ENCODE measurements around the gene ANLN. TPM values are rescaled to one million over a fixed set of nuclear protein-coding genes. Genes with fewer than 3 reads are reported as not detected.

Gene ANLN
- total RNA-seq, 1 experiment from 2014 or later, result 238 TPM

DNA sequence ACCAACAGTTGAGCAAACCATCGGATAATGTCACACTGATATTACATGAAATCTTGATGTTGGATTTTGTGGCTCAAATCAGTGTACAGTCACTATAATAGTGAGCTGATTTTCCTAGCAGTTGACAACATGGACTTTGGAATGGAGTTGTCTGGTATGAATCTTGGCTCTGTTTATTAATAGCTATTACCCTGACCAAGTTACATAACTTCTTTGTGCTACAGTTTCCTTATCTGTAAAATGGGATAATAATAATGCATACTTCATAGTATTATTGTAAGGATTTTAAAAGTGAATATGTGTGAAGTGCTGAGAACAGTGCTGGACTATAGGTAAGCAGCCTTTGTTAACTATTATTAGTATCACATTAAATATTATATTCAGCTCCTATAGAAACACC, 26.1 kb upstream of the ANLN start:
- ATAC-seq (no peak), DNase-seq (ENCODE audit: low read depth, low spot score) (no peak)
- POLR2A ChIA-PET, result no interaction called here
- TF ChIP-seq TCF7L2 (IDR thresholded peaks at IDR 0.05; ENCODE audit: low read depth, low read length) (no peak), SIN3A (IDR thresholded peaks at IDR 0.05; ENCODE audit: borderline replicate concordance, insufficient read depth, low read depth, low read length) (no peak), POLR2AphosphoS5 (IDR thresholded peaks at IDR 0.05; ENCODE audit: low read depth, low read length) (no peak)
- TF ChIP-seq, protein P1, sequence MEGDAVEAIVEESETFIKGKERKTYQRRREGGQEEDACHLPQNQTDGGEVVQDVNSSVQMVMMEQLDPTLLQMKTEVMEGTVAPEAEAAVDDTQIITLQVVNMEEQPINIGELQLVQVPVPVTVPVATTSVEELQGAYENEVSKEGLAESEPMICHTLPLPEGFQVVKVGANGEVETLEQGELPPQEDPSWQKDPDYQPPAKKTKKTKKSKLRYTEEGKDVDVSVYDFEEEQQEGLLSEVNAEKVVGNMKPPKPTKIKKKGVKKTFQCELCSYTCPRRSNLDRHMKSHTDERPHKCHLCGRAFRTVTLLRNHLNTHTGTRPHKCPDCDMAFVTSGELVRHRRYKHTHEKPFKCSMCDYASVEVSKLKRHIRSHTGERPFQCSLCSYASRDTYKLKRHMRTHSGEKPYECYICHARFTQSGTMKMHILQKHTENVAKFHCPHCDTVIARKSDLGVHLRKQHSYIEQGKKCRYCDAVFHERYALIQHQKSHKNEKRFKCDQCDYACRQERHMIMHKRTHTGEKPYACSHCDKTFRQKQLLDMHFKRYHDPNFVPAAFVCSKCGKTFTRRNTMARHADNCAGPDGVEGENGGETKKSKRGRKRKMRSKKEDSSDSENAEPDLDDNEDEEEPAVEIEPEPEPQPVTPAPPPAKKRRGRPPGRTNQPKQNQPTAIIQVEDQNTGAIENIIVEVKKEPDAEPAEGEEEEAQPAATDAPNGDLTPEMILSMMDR (IDR thresholded peaks at IDR 0.05), result no peak
- TF ChIP-seq, protein P2, sequence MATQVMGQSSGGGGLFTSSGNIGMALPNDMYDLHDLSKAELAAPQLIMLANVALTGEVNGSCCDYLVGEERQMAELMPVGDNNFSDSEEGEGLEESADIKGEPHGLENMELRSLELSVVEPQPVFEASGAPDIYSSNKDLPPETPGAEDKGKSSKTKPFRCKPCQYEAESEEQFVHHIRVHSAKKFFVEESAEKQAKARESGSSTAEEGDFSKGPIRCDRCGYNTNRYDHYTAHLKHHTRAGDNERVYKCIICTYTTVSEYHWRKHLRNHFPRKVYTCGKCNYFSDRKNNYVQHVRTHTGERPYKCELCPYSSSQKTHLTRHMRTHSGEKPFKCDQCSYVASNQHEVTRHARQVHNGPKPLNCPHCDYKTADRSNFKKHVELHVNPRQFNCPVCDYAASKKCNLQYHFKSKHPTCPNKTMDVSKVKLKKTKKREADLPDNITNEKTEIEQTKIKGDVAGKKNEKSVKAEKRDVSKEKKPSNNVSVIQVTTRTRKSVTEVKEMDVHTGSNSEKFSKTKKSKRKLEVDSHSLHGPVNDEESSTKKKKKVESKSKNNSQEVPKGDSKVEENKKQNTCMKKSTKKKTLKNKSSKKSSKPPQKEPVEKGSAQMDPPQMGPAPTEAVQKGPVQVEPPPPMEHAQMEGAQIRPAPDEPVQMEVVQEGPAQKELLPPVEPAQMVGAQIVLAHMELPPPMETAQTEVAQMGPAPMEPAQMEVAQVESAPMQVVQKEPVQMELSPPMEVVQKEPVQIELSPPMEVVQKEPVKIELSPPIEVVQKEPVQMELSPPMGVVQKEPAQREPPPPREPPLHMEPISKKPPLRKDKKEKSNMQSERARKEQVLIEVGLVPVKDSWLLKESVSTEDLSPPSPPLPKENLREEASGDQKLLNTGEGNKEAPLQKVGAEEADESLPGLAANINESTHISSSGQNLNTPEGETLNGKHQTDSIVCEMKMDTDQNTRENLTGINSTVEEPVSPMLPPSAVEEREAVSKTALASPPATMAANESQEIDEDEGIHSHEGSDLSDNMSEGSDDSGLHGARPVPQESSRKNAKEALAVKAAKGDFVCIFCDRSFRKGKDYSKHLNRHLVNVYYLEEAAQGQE (IDR thresholded peaks at IDR 0.05; ENCODE audit: insufficient read depth in 1 of 2, low read depth in 2 of 2, low read length in 1 of 2), result no peak
- H3K27ac ChIP-seq (ENCODE audit: low read length), result no peak overlapping the region
- no TSS peak for BruUV-seq (replicated peaks)
- H3K4me1 ChIP-seq (ENCODE audit: control insufficient read depth, insufficient read depth, low read length), result peaks cover 30% of the 10 kb centered on the region
- H3K9me3 ChIP-seq (ENCODE audit: control insufficient read depth, insufficient read depth, low read depth, low read length), result no peaks in the 10 kb centered on the region
- no peaks in the 10 kb centered on the region for H3K36me3 ChIP-seq (ENCODE audit: control insufficient read depth, insufficient read depth, low read length)
- no peaks in the 10 kb centered on the region for H3K27me3 ChIP-seq (ENCODE audit: control insufficient read depth, insufficient read depth, low read length)
- CTCF ChIA-PET, result interaction anchor here (0.6 kb wide), 1 partner anchor 315 kb away, joined by 12 read pairs; no protein-coding TSS in a partner anchor
- intact Hi-C loops (cut with micrococcal nuclease; ENCODE audit: unreplicated experiment) (no loop called here), in situ Hi-C loops (cut with HindIII; ENCODE audit: low pct_unique_long_range_greater_than_20kb, low sequenced_read_pairs) (no loop called here)
- H3K4me3 ChIP-seq (ENCODE audit: low read depth in 2 of 2, low read length in 2 of 2), result no peak overlapping the region

DNA sequence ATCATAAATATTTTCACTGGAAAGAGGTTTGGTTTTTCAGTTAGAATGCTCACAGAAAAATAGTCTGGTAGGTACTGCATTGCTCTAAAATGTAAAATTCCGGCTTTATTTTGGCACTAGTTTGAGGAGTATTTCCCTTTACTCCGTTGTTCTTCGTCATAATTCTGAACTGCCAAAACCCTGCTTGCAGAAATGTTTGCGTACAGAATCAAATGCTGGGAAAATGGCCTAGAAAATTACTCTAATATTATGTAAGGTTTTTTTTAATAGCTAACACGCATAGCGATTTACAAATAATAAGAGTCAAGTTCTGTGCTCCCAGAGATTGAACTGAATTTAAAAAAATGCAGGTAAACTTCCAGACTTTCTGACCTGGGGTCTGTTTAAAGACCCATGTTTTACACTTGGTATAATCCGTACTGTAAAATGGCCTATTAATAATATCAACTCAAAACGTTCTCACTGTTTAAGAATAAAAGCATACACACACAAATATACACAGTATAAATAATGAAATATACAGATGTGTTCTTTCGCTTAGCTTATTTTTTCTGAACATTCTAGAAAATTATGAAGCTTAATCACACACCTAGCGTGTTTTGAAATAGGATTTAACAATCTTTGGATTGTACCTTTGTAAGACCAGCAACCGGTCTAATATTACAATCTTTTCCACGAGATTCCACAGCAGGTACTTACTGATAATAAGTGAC, 23.5 kb upstream of the ANLN start:
- Histone ChIP-seq H3K27me3 (ENCODE audit: control insufficient read depth, insufficient read depth, low read length) (no peaks in the 10 kb centered on the region), H3K36me3 (ENCODE audit: control insufficient read depth, insufficient read depth, low read length) (no peaks in the 10 kb centered on the region), H3K4me3 (ENCODE audit: low read depth in 2 of 2, low read length in 2 of 2) (peak overlapping the region; percentile 58 to 74), H3K9me3 (ENCODE audit: control insufficient read depth, insufficient read depth, low read depth, low read length) (no peaks in the 10 kb centered on the region), H3K27ac (ENCODE audit: low read length) (peak overlapping the region; percentile 92), H3K4me1 (ENCODE audit: control insufficient read depth, insufficient read depth, low read length) (peaks cover 23% of the 10 kb centered on the region)
- DNase-seq (ENCODE audit: low read depth, low spot score) (no peak), ATAC-seq (no peak)
- ChIA-PET POLR2A (interaction anchor here (1.4 to 2.0 kb wide), 2 partner anchors 23 to 27 kb away, joined by 5 to 11 read pairs; partner anchors contain the start of gene ANLN), CTCF (interaction anchor here (0.7 to 1.4 kb wide), 3 partner anchors 23 to 27 kb away, joined by 3 to 7 read pairs (median 3); partner anchors contain the start of gene ANLN)
- TF ChIP-seq, protein P2 (IDR thresholded peaks at IDR 0.05; ENCODE audit: insufficient read depth in 1 of 2, low read depth in 2 of 2, low read length in 1 of 2), result no peak
- no peak for TF ChIP-seq POLR2AphosphoS5 (IDR thresholded peaks at IDR 0.05; ENCODE audit: low read depth, low read length)
- TF ChIP-seq TCF7L2 (IDR thresholded peaks at IDR 0.05; ENCODE audit: low read depth, low read length), result no peak
- TF ChIP-seq SIN3A (IDR thresholded peaks at IDR 0.05; ENCODE audit: borderline replicate concordance, insufficient read depth, low read depth, low read length), result no peak
- TF ChIP-seq, protein P1 (IDR thresholded peaks at IDR 0.05), result no peak
- TSS peak; percentile 76 for BruUV-seq (replicated peaks)
- in situ Hi-C loops (cut with HindIII; ENCODE audit: low pct_unique_long_range_greater_than_20kb, low sequenced_read_pairs), result no loop called here
- intact Hi-C loops (cut with micrococcal nuclease; ENCODE audit: unreplicated experiment), result no loop called here

All from Panc1 (cell line).